ENCODE data around the gene CACNA2D3. TPM values are rescaled to one million over a fixed set of nuclear protein-coding genes. Genes with fewer than 3 reads are reported as not detected.
"Not testable (repeated sequence)": the region's sequence is repeated elsewhere in the genome, so short reads cannot be mapped to it uniquely, and the experiment has no call there.

CACNA2D3 gene
- total RNA-seq, 6 donors from 2014 or later: 2.9 to 16.8 (median 4.9) TPM

DNA sequence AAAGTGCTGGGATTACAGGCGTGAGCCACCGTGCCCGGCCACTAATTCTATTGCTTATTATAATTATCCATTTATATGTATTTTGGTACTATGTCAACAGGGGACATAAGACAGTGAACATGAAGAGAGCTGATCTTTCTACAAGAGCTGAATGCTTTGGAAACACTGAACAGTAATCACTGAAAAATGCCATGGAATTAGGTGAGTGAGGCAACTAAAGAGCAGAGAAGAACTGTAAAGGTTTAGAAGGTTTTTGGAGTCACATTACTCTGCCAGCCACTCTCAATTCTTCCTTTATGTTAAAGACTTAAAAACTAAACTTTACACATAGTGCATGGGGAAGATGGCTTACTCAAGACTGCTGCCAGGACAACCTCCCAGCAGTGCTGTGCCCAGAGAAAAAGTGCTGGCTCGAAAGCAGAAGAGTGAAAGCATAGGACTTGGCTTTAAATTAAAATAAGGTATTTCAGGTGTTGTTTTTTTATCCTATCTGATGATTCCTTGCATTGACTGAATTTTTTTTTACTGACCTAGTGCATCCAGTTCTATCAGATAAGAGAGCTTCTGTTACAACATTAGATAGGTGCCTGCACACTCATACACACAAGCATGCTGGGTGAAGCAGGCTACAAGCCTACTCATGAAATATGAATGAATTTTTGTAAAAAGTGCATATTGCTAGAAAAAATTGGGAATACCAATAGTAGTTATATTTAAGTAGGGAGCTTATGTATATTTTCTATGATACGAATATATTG, 28.7 kb upstream of the CACNA2D3 start:
- DNase-seq: no peak
- no peaks in the 10 kb centered on the region for H3K9me3 ChIP-seq
- no peaks in the 10 kb centered on the region for H3K36me3 ChIP-seq
- H3K27ac ChIP-seq: no peak overlapping the region
- no peak overlapping the region for H3K4me3 ChIP-seq
- H3K27me3 ChIP-seq: no peaks in the 10 kb centered on the region
- TF ChIP-seq POLR2A (IDR thresholded peaks at IDR 0.05) (no peak), POLR2AphosphoS5 (IDR thresholded peaks at IDR 0.05) (no peak), EP300 (IDR thresholded peaks at IDR 0.05) (no peak)
- TF ChIP-seq, protein P1, sequence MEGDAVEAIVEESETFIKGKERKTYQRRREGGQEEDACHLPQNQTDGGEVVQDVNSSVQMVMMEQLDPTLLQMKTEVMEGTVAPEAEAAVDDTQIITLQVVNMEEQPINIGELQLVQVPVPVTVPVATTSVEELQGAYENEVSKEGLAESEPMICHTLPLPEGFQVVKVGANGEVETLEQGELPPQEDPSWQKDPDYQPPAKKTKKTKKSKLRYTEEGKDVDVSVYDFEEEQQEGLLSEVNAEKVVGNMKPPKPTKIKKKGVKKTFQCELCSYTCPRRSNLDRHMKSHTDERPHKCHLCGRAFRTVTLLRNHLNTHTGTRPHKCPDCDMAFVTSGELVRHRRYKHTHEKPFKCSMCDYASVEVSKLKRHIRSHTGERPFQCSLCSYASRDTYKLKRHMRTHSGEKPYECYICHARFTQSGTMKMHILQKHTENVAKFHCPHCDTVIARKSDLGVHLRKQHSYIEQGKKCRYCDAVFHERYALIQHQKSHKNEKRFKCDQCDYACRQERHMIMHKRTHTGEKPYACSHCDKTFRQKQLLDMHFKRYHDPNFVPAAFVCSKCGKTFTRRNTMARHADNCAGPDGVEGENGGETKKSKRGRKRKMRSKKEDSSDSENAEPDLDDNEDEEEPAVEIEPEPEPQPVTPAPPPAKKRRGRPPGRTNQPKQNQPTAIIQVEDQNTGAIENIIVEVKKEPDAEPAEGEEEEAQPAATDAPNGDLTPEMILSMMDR (IDR thresholded peaks at IDR 0.05): no peak
- no peaks in the 10 kb centered on the region for H3K4me1 ChIP-seq
- ATAC-seq (ENCODE audit: low FRiP score in 2 of 2): no peak
- 72 to 74% methylated on average over 5 of the region's 5 CpGs for WGBS, 2 donors

DNA sequence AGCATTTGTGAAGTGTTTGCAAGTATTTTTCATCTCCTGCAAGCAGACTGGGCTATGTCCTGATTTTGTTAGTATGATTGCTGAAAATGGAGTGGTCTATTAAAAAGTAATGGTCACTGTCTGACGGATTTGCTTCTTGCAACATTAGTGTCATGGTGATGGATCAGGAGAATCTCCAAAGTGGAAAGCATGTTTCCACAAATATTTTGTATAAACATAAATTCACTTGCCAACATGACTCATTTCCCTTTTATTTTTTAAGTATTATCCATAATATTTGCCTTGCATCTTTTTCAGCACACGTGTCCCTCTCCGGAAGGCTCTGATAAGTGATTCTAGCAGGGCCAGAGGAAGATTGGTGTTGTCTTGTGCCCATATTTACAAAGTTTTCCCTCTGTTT, 27.4 kb upstream of the CACNA2D3 start:
- no peak for DNase-seq
- no peak for ATAC-seq (ENCODE audit: low FRiP score in 2 of 2)
- H3K4me1 ChIP-seq: no peaks in the 10 kb centered on the region
- H3K27me3 ChIP-seq: no peaks in the 10 kb centered on the region
- H3K36me3 ChIP-seq: no peaks in the 10 kb centered on the region
- WGBS, 2 donors: 73 to 76% methylated on average over 3 of the region's 3 CpGs
- no peak overlapping the region for H3K4me3 ChIP-seq
- H3K27ac ChIP-seq: no peak overlapping the region
- no peaks in the 10 kb centered on the region for H3K9me3 ChIP-seq
- TF ChIP-seq, protein P1 (IDR thresholded peaks at IDR 0.05): no peak
- TF ChIP-seq POLR2AphosphoS5 (IDR thresholded peaks at IDR 0.05): no peak
- no peak for TF ChIP-seq EP300 (IDR thresholded peaks at IDR 0.05)
- TF ChIP-seq POLR2A (IDR thresholded peaks at IDR 0.05): no peak

DNA sequence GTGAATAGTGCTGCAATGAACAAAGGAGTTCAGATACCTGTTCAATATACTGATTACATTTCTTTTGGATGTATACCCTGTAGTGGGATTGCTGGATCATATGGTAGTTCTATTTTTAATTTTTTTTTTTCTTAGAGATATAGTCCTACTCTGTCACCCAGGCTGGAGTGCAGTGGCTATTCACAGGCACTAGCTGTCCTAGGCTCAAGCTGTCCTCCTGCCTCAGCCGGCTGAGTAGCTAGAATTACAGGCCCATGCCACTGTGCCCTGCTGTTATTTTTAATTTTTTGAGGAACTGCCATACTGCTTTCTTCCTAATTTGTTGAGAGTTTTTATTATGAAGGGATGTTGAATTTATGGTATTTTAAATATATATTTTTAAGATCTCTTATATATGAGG, 23.0 kb upstream of the CACNA2D3 start:
- DNase-seq (no peak), ATAC-seq (ENCODE audit: low FRiP score in 2 of 2) (no peak)
- Histone ChIP-seq H3K36me3 (no peaks in the 10 kb centered on the region), H3K4me3 (no peak overlapping the region), H3K27ac (no peak overlapping the region), H3K4me1 (no peaks in the 10 kb centered on the region), H3K9me3 (no peaks in the 10 kb centered on the region), H3K27me3 (no peaks in the 10 kb centered on the region)
- no peak for TF ChIP-seq EP300 (IDR thresholded peaks at IDR 0.05)
- TF ChIP-seq POLR2AphosphoS5 (IDR thresholded peaks at IDR 0.05): no peak
- TF ChIP-seq POLR2A (IDR thresholded peaks at IDR 0.05): no peak
- TF ChIP-seq, protein P1 (IDR thresholded peaks at IDR 0.05): no peak
- WGBS, 2 donors: 83 to 93% methylated on average over 1 of the region's 1 CpG

DNA sequence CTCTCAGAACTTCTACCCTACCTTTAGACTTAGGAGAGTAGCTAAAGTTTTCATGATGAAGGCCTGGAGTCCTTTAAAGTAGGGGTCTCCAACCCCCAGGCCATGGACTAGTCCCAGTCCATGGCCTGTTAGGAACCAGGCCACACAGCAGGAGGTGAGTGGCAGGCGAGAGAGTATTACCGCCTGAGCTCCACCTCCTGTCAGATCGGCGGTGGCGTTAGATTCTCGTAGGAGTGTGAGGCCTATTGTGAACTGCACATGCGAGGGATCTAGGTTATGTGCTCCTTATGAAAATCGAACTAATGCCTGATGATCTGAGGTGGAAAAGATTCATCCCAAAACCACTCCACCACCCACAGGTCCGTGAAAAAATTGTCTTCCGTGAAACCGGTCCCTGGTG, 18.3 kb upstream of the CACNA2D3 start:
- H3K9me3 ChIP-seq: no peaks in the 10 kb centered on the region
- WGBS, 2 donors: 83 to 92% methylated on average over 6 to 11 of the region's 11 CpGs
- DNase-seq: no peak
- no peak for ATAC-seq (ENCODE audit: low FRiP score in 2 of 2)
- H3K27ac ChIP-seq: no peak overlapping the region
- H3K4me3 ChIP-seq: no peak overlapping the region
- H3K27me3 ChIP-seq: no peaks in the 10 kb centered on the region
- no peaks in the 10 kb centered on the region for H3K36me3 ChIP-seq
- TF ChIP-seq POLR2AphosphoS5 (IDR thresholded peaks at IDR 0.05) (no peak), EP300 (IDR thresholded peaks at IDR 0.05) (no peak), POLR2A (IDR thresholded peaks at IDR 0.05) (no peak)
- TF ChIP-seq, protein P1 (IDR thresholded peaks at IDR 0.05): no peak
- no peaks in the 10 kb centered on the region for H3K4me1 ChIP-seq

DNA sequence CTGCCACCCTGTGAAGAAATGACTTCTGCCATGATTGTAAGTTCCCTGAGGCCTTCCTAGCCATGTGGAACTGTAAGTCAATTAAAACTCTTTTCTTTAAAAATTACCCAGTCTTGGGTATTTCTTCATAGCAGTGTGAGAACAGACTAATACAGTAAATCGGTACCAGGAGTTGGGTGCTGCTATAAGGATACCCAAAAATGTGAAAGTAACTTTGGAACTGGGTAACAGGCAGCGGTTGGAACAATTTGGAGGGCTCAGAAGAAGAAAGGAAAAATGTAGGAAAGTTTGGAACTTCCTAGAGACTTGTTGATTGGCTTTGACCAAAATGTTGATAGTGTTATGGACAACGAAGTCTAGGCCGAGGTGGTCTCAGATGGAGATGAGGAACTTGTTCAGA, 6.2 kb upstream of the CACNA2D3 start:
- H3K4me3 ChIP-seq; H3K27ac ChIP-seq; H3K36me3 ChIP-seq; H3K27me3 ChIP-seq; H3K9me3 ChIP-seq; ATAC-seq (ENCODE audit: low FRiP score in 2 of 2); DNase-seq; H3K4me1 ChIP-seq: not testable (repeated sequence)
- 89 to 91% methylated on average over 4 of the region's 4 CpGs for WGBS, 2 donors

Data from upper lobe of left lung (tissue), 6 donors.